Kidney glomerular epithelial cell (primary cell): ENCODE results near the gene COBLL1.

ENCODE experiments used
- DNase-seq: peaks from one replicate; lab custom pipeline; 2025; lab: John Stamatoyannopoulos, UW

Gene COBLL1

GRCh38 chr2:164681009-164681408, 160.6 kb downstream of the COBLL1 start:
- DNase-seq = no peak

GRCh38 chr2:164678631-164679149, 162.9 kb downstream of the COBLL1 start:
- no peak for DNase-seq

GRCh38 chr2:164677733-164678132, 163.9 kb downstream of the COBLL1 start:
- DNase-seq = no peak

- no peak for DNase-seq
Measured at GRCh38 chr2:164677271-164677670, 164.4 kb downstream of the COBLL1 start.

- no peak for DNase-seq
Measured at GRCh38 chr2:164675687-164676086, 165.9 kb downstream of the COBLL1 start.

GRCh38 chr2:164675027-164675426, 166.6 kb downstream of the COBLL1 start:
- DNase-seq = no peak

- DNase-seq = no peak
Measured at GRCh38 chr2:164671664-164672396, 169.8 kb downstream of the COBLL1 start.

GRCh38 chr2:164669291-164669690, 172.3 kb downstream of the COBLL1 start:
- no peak for DNase-seq

GRCh38 chr2:164667566-164667965, 174.1 kb downstream of the COBLL1 start:
- DNase-seq = no peak

GRCh38 chr2:164664070-164664469, 177.6 kb downstream of the COBLL1 start:
- no peak for DNase-seq

- no peak for DNase-seq
Measured at GRCh38 chr2:164662868-164663631, 178.6 kb downstream of the COBLL1 start.

GRCh38 chr2:164662066-164662465, 179.6 kb downstream of the COBLL1 start:
- DNase-seq = no peak

GRCh38 chr2:164661349-164661748, 180.3 kb downstream of the COBLL1 start:
- DNase-seq = peak; percentile 27

GRCh38 chr2:164657129-164657528, 184.5 kb downstream of the COBLL1 start:
- peak; percentile 92 for DNase-seq

GRCh38 chr2:164655750-164656149, 185.9 kb downstream of the COBLL1 start:
- DNase-seq = peak; percentile 43

- DNase-seq = peak; percentile 43
Measured at GRCh38 chr2:164655336-164655735, 186.3 kb downstream of the COBLL1 start.

- no peak for DNase-seq
Measured at GRCh38 chr2:164651361-164651760, 190.3 kb downstream of the COBLL1 start.

- DNase-seq = peak; percentile 76
Measured at GRCh38 chr2:164644036-164644700, 197.5 kb downstream of the COBLL1 start.

GRCh38 chr2:164642946-164643555, 198.6 kb downstream of the COBLL1 start:
- no peak for DNase-seq

- DNase-seq = no peak
Measured at GRCh38 chr2:164642268-164642667, 199.4 kb downstream of the COBLL1 start.
